ENCODE data around the gene DUSP6.

Gene DUSP6

GRCh38 chr12:89326239-89327040 lies 25.9 kb downstream of the DUSP6 start:
- TF ChIP-seq REST (IDR thresholded peaks at IDR 0.05; ENCODE audit: low read depth) (no peak), TEAD4 (IDR thresholded peaks at IDR 0.05) (no peak), NFIC (IDR thresholded peaks at IDR 0.05) (no peak), CEBPB (IDR thresholded peaks at IDR 0.05) (no peak), USF1 (IDR thresholded peaks at IDR 0.05) (no peak), FOXM1 (IDR thresholded peaks at IDR 0.05; ENCODE audit: borderline replicate concordance, low read depth) (no peak), YY1 (IDR thresholded peaks at IDR 0.05; ENCODE audit: low read depth) (no peak), RAD21 (IDR thresholded peaks at IDR 0.05; ENCODE audit: low read depth) (no peak), CREB1 (IDR thresholded peaks at IDR 0.05; ENCODE audit: low read depth) (no peak), EP300 (IDR thresholded peaks at IDR 0.05; ENCODE audit: borderline replicate concordance) (no peak), EGR1 (IDR thresholded peaks at IDR 0.05) (no peak), TAF1 (IDR thresholded peaks at IDR 0.05; ENCODE audit: low read depth) (no peak), MAX (IDR thresholded peaks at IDR 0.05) (no peak), TCF12 (IDR thresholded peaks at IDR 0.05; ENCODE audit: low read depth) (no peak)

- TF ChIP-seq RAD21 (IDR thresholded peaks at IDR 0.05; ENCODE audit: low read depth) (no peak), EGR1 (IDR thresholded peaks at IDR 0.05) (no peak), YY1 (IDR thresholded peaks at IDR 0.05; ENCODE audit: low read depth) (no peak), EP300 (IDR thresholded peaks at IDR 0.05; ENCODE audit: borderline replicate concordance) (no peak), ZBTB7A (IDR thresholded peaks at IDR 0.05; ENCODE audit: low read depth) (no peak), FOXM1 (IDR thresholded peaks at IDR 0.05; ENCODE audit: borderline replicate concordance, low read depth) (no peak), USF1 (IDR thresholded peaks at IDR 0.05) (no peak), TCF12 (IDR thresholded peaks at IDR 0.05; ENCODE audit: low read depth) (no peak), CREB1 (IDR thresholded peaks at IDR 0.05; ENCODE audit: low read depth) (no peak), TAF1 (IDR thresholded peaks at IDR 0.05; ENCODE audit: low read depth) (no peak), CEBPB (IDR thresholded peaks at IDR 0.05) (no peak), TEAD4 (IDR thresholded peaks at IDR 0.05) (no peak), MAX (IDR thresholded peaks at IDR 0.05) (no peak), REST (IDR thresholded peaks at IDR 0.05; ENCODE audit: low read depth) (no peak), NFIC (IDR thresholded peaks at IDR 0.05) (no peak)
Observed at GRCh38 chr12:89325495-89325894, 26.8 kb downstream of the DUSP6 start.

GRCh38 chr12:89324437-89324836 lies 27.9 kb downstream of the DUSP6 start:
- TF ChIP-seq YY1 (IDR thresholded peaks at IDR 0.05; ENCODE audit: low read depth) (no peak), TEAD4 (IDR thresholded peaks at IDR 0.05) (no peak), TAF1 (IDR thresholded peaks at IDR 0.05; ENCODE audit: low read depth) (no peak), ZBTB7A (IDR thresholded peaks at IDR 0.05; ENCODE audit: low read depth) (no peak)

GRCh38 chr12:89323568-89324218 lies 28.6 kb downstream of the DUSP6 start:
- no peak for TF ChIP-seq CEBPB (IDR thresholded peaks at IDR 0.05)
- TF ChIP-seq EGR1 (IDR thresholded peaks at IDR 0.05) = no peak
- TF ChIP-seq CREB1 (IDR thresholded peaks at IDR 0.05; ENCODE audit: low read depth) = no peak
- no peak for TF ChIP-seq NFIC (IDR thresholded peaks at IDR 0.05)
- no peak for TF ChIP-seq USF1 (IDR thresholded peaks at IDR 0.05)
- no peak for TF ChIP-seq RAD21 (IDR thresholded peaks at IDR 0.05; ENCODE audit: low read depth)
- no peak for TF ChIP-seq EP300 (IDR thresholded peaks at IDR 0.05; ENCODE audit: borderline replicate concordance)

- TF ChIP-seq TCF12 (IDR thresholded peaks at IDR 0.05; ENCODE audit: low read depth) (no peak), CREB1 (IDR thresholded peaks at IDR 0.05; ENCODE audit: low read depth) (no peak), CEBPB (IDR thresholded peaks at IDR 0.05) (no peak), EP300 (IDR thresholded peaks at IDR 0.05; ENCODE audit: borderline replicate concordance) (no peak), RAD21 (IDR thresholded peaks at IDR 0.05; ENCODE audit: low read depth) (no peak), EGR1 (IDR thresholded peaks at IDR 0.05) (no peak), YY1 (IDR thresholded peaks at IDR 0.05; ENCODE audit: low read depth) (no peak), MAX (IDR thresholded peaks at IDR 0.05) (no peak), FOXM1 (IDR thresholded peaks at IDR 0.05; ENCODE audit: borderline replicate concordance, low read depth) (no peak), USF1 (IDR thresholded peaks at IDR 0.05) (no peak), REST (IDR thresholded peaks at IDR 0.05; ENCODE audit: low read depth) (no peak), TEAD4 (IDR thresholded peaks at IDR 0.05) (no peak), ZBTB7A (IDR thresholded peaks at IDR 0.05; ENCODE audit: low read depth) (no peak), TAF1 (IDR thresholded peaks at IDR 0.05; ENCODE audit: low read depth) (no peak), NFIC (IDR thresholded peaks at IDR 0.05) (no peak)
Observed at GRCh38 chr12:89320735-89321134, 31.6 kb downstream of the DUSP6 start.
